ENCODE data around the gene LTK.

LTK gene

GRCh38 chr15:41513506-41514227 is at the start of gene LTK:
Gene LTK, minus strand, starts transcription at chr15:41513827. Its CDS starts 118 bp downstream, at chr15:41513709.
- Histone ChIP-seq H3K27ac (ENCODE audit: low read depth in 2 of 2, low read length in 2 of 2) (peak within 1 kb of the TSS; percentile 23 to 29), H3K36me3 (ENCODE audit: control insufficient read depth in 2 of 2, insufficient read depth in 2 of 2, low read length in 2 of 2) (peaks cover 9% of the 10 kb centered on the region in 2 donors), H3K4me1 (ENCODE audit: control insufficient read depth in 2 of 2, insufficient read depth in 2 of 2, low read length in 2 of 2) (peaks cover 21 to 25% of the 10 kb centered on the region in 2 donors), H3K9ac (ENCODE audit: low read depth in 1 of 2, low read length in 2 of 2) (peak within 1 kb of the TSS; percentile 32 to 74), H3K27me3 (ENCODE audit: control insufficient read depth in 2 of 2, insufficient read depth in 2 of 2, low read length in 2 of 2) (peaks cover 7 to 9% of the 10 kb centered on the region in 2 donors), H3K4me3 (ENCODE audit: low read length in 2 of 2) (peak within 1 kb of the TSS; percentile 62 to 65), H3K9me3 (ENCODE audit: control insufficient read depth in 2 of 2, low read length in 2 of 2) (no peaks in the 10 kb centered on the region)

GRCh38 chr15:41562784-41563198 is 49.2 kb upstream of the LTK start:
- Histone ChIP-seq H3K4me1 (ENCODE audit: control insufficient read depth in 2 of 2, insufficient read depth in 2 of 2, low read length in 2 of 2) (peaks cover 8 to 15% of the 10 kb centered on the region in 2 donors), H3K36me3 (ENCODE audit: control insufficient read depth in 2 of 2, insufficient read depth in 2 of 2, low read length in 2 of 2) (no peaks in the 10 kb centered on the region), H3K9ac (ENCODE audit: low read depth in 1 of 2, low read length in 2 of 2) (no peak overlapping the region), H3K9me3 (ENCODE audit: control insufficient read depth in 2 of 2, low read length in 2 of 2) (no peaks in the 10 kb centered on the region), H3K27me3 (ENCODE audit: control insufficient read depth in 2 of 2, insufficient read depth in 2 of 2, low read length in 2 of 2) (peaks cover 4 to 9% of the 10 kb centered on the region in 2 donors), H3K4me3 (ENCODE audit: low read length in 2 of 2) (no peak overlapping the region), H3K27ac (ENCODE audit: low read depth in 2 of 2, low read length in 2 of 2) (no peak overlapping the region)

- Histone ChIP-seq H3K36me3 (ENCODE audit: control insufficient read depth in 2 of 2, insufficient read depth in 2 of 2, low read length in 2 of 2) (no peaks in the 10 kb centered on the region), H3K9me3 (ENCODE audit: control insufficient read depth in 2 of 2, low read length in 2 of 2) (no peaks in the 10 kb centered on the region), H3K27me3 (ENCODE audit: control insufficient read depth in 2 of 2, insufficient read depth in 2 of 2, low read length in 2 of 2) (peaks cover 4 to 9% of the 10 kb centered on the region in 2 donors), H3K9ac (ENCODE audit: low read depth in 1 of 2, low read length in 2 of 2) (no peak overlapping the region), H3K4me1 (ENCODE audit: control insufficient read depth in 2 of 2, insufficient read depth in 2 of 2, low read length in 2 of 2) (peaks cover 8 to 18% of the 10 kb centered on the region in 2 donors), H3K27ac (ENCODE audit: low read depth in 2 of 2, low read length in 2 of 2) (no peak overlapping the region), H3K4me3 (ENCODE audit: low read length in 2 of 2) (no peak overlapping the region)
These were observed 48.6 kb upstream of the LTK start for GRCh38 chr15:41562244-41562643.

GRCh38 chr15:41561777-41562145 is 48.1 kb upstream of the LTK start:
- Histone ChIP-seq H3K27ac (ENCODE audit: low read depth in 2 of 2, low read length in 2 of 2) (no peak overlapping the region), H3K27me3 (ENCODE audit: control insufficient read depth in 2 of 2, insufficient read depth in 2 of 2, low read length in 2 of 2) (peaks cover 4 to 9% of the 10 kb centered on the region in 2 donors), H3K4me3 (ENCODE audit: low read length in 2 of 2) (no peak overlapping the region), H3K9me3 (ENCODE audit: control insufficient read depth in 2 of 2, low read length in 2 of 2) (no peaks in the 10 kb centered on the region), H3K4me1 (ENCODE audit: control insufficient read depth in 2 of 2, insufficient read depth in 2 of 2, low read length in 2 of 2) (peaks cover 8 to 18% of the 10 kb centered on the region in 2 donors), H3K9ac (ENCODE audit: low read depth in 1 of 2, low read length in 2 of 2) (no peak overlapping the region), H3K36me3 (ENCODE audit: control insufficient read depth in 2 of 2, insufficient read depth in 2 of 2, low read length in 2 of 2) (no peaks in the 10 kb centered on the region)

- Histone ChIP-seq H3K4me3 (ENCODE audit: low read length in 2 of 2) (no peak overlapping the region), H3K27ac (ENCODE audit: low read depth in 2 of 2, low read length in 2 of 2) (no peak overlapping the region), H3K27me3 (ENCODE audit: control insufficient read depth in 2 of 2, insufficient read depth in 2 of 2, low read length in 2 of 2) (peaks cover 4 to 9% of the 10 kb centered on the region in 2 donors), H3K36me3 (ENCODE audit: control insufficient read depth in 2 of 2, insufficient read depth in 2 of 2, low read length in 2 of 2) (no peaks in the 10 kb centered on the region), H3K4me1 (ENCODE audit: control insufficient read depth in 2 of 2, insufficient read depth in 2 of 2, low read length in 2 of 2) (peaks cover 8 to 18% of the 10 kb centered on the region in 2 donors), H3K9ac (ENCODE audit: low read depth in 1 of 2, low read length in 2 of 2) (no peak overlapping the region), H3K9me3 (ENCODE audit: control insufficient read depth in 2 of 2, low read length in 2 of 2) (no peaks in the 10 kb centered on the region)
These were observed 47.6 kb upstream of the LTK start for GRCh38 chr15:41561104-41561776.

- Histone ChIP-seq H3K9ac (ENCODE audit: low read depth in 1 of 2, low read length in 2 of 2) (no peak overlapping the region), H3K4me1 (ENCODE audit: control insufficient read depth in 2 of 2, insufficient read depth in 2 of 2, low read length in 2 of 2) (peaks cover 8 to 18% of the 10 kb centered on the region in 2 donors), H3K27me3 (ENCODE audit: control insufficient read depth in 2 of 2, insufficient read depth in 2 of 2, low read length in 2 of 2) (peaks cover 4 to 9% of the 10 kb centered on the region in 2 donors), H3K27ac (ENCODE audit: low read depth in 2 of 2, low read length in 2 of 2) (no peak overlapping the region), H3K4me3 (ENCODE audit: low read length in 2 of 2) (no peak overlapping the region), H3K36me3 (ENCODE audit: control insufficient read depth in 2 of 2, insufficient read depth in 2 of 2, low read length in 2 of 2) (no peaks in the 10 kb centered on the region), H3K9me3 (ENCODE audit: control insufficient read depth in 2 of 2, low read length in 2 of 2) (no peaks in the 10 kb centered on the region)
These were observed 46.9 kb upstream of the LTK start for GRCh38 chr15:41560572-41560874.

- H3K9me3 ChIP-seq (ENCODE audit: control insufficient read depth in 2 of 2, low read length in 2 of 2): no peaks in the 10 kb centered on the region
- peak overlapping the region in 1 of 2 donors; percentile 4 for H3K9ac ChIP-seq (ENCODE audit: low read depth in 1 of 2, low read length in 2 of 2)
- H3K36me3 ChIP-seq (ENCODE audit: control insufficient read depth in 2 of 2, insufficient read depth in 2 of 2, low read length in 2 of 2): no peaks in the 10 kb centered on the region
- H3K4me1 ChIP-seq (ENCODE audit: control insufficient read depth in 2 of 2, insufficient read depth in 2 of 2, low read length in 2 of 2): peaks cover 8 to 18% of the 10 kb centered on the region in 2 donors
- H3K27ac ChIP-seq (ENCODE audit: low read depth in 2 of 2, low read length in 2 of 2): no peak overlapping the region
- H3K27me3 ChIP-seq (ENCODE audit: control insufficient read depth in 2 of 2, insufficient read depth in 2 of 2, low read length in 2 of 2): peaks cover 4 to 9% of the 10 kb centered on the region in 2 donors
- H3K4me3 ChIP-seq (ENCODE audit: low read length in 2 of 2): peak overlapping the region; percentile 21 to 52
These were observed 45.7 kb upstream of the LTK start for GRCh38 chr15:41559239-41559782.

- Histone ChIP-seq H3K9me3 (ENCODE audit: control insufficient read depth in 2 of 2, low read length in 2 of 2) (no peaks in the 10 kb centered on the region), H3K9ac (ENCODE audit: low read depth in 1 of 2, low read length in 2 of 2) (peak within 1 kb of the TSS in 1 of 2 donors; percentile 9), H3K27ac (ENCODE audit: low read depth in 2 of 2, low read length in 2 of 2) (no peak within 1 kb of the TSS)
These were observed 45.0 kb upstream of the LTK start, which contains the start of gene TYRO3 for GRCh38 chr15:41558400-41559238. Gene TYRO3, plus strand, starts transcription at chr15:41559212. Its CDS starts 46 bp downstream, at chr15:41559258.

GRCh38 chr15:41557673-41558399 is 44.2 kb upstream of the LTK start:
- H3K9ac ChIP-seq (ENCODE audit: low read depth in 1 of 2, low read length in 2 of 2): peak overlapping the region in 1 of 2 donors; percentile 20
- H3K27ac ChIP-seq (ENCODE audit: low read depth in 2 of 2, low read length in 2 of 2): no peak overlapping the region

More at GRCh38 chr15:41558400-41559238, 45.0 kb upstream of the LTK start, which contains the start of gene TYRO3:
- Histone ChIP-seq H3K4me1 (ENCODE audit: control insufficient read depth in 2 of 2, insufficient read depth in 2 of 2, low read length in 2 of 2) (peaks cover 8 to 18% of the 10 kb centered on the region in 2 donors), H3K4me3 (ENCODE audit: low read length in 2 of 2) (peak within 1 kb of the TSS; percentile 21 to 52), H3K27me3 (ENCODE audit: control insufficient read depth in 2 of 2, insufficient read depth in 2 of 2, low read length in 2 of 2) (peaks cover 7 to 9% of the 10 kb centered on the region in 2 donors), H3K36me3 (ENCODE audit: control insufficient read depth in 2 of 2, insufficient read depth in 2 of 2, low read length in 2 of 2) (no peaks in the 10 kb centered on the region)

More at GRCh38 chr15:41557673-41558399, 44.2 kb upstream of the LTK start:
- H3K4me3 ChIP-seq (ENCODE audit: low read length in 2 of 2): peak overlapping the region in 1 of 2 donors; percentile 52
- H3K27me3 ChIP-seq (ENCODE audit: control insufficient read depth in 2 of 2, insufficient read depth in 2 of 2, low read length in 2 of 2): peaks cover 7 to 9% of the 10 kb centered on the region in 2 donors
- peaks cover 8 to 18% of the 10 kb centered on the region in 2 donors for H3K4me1 ChIP-seq (ENCODE audit: control insufficient read depth in 2 of 2, insufficient read depth in 2 of 2, low read length in 2 of 2)
- no peaks in the 10 kb centered on the region for H3K9me3 ChIP-seq (ENCODE audit: control insufficient read depth in 2 of 2, low read length in 2 of 2)
- H3K36me3 ChIP-seq (ENCODE audit: control insufficient read depth in 2 of 2, insufficient read depth in 2 of 2, low read length in 2 of 2): no peaks in the 10 kb centered on the region

Measured in mucosa of rectum (tissue), 2 donors.